ENCODE measurements around the gene IRS1. TPM values are rescaled to one million over a fixed set of nuclear protein-coding genes. Genes with fewer than 3 reads are reported as not detected.

IRS1 gene
- total and polyA plus RNA-seq, 2 of the 4 experiments (the other 2 are of a cell fraction) = 21.1 to 37.1 TPM

GRCh38 chr2:226687641-226688253 lies 111.9 kb downstream of the IRS1 start:
- H3K4me2 ChIP-seq (ENCODE audit: low read depth, low read length) = no peak overlapping the region
- no peak overlapping the region for H2AK5ac ChIP-seq (ENCODE audit: low read depth, low read length)
- ATAC-seq (ENCODE audit: low read depth) = no peak
- H4K91ac ChIP-seq (ENCODE audit: insufficient read depth, low read depth, low read length) = no peak overlapping the region
- ChIA-PET CTCF (no interaction called here), POLR2A (ENCODE audit: unreplicated experiment) (no interaction called here)
- no peak overlapping the region for H3K18ac ChIP-seq (ENCODE audit: low read depth, low read length)
- H3K36me3 ChIP-seq (ENCODE audit: control insufficient read depth, insufficient read depth, low read length) = no peaks in the 10 kb centered on the region
- intact Hi-C loops (cut with micrococcal nuclease) = no loop called here
- no peak overlapping the region for H3K23ac ChIP-seq (ENCODE audit: low read depth, low read length)
- dilution Hi-C loops (cut with HindIII; ENCODE audit: low sequenced_read_pairs, unreplicated experiment) = no loop called here
- no peak overlapping the region for H3K14ac ChIP-seq (replicated peaks; ENCODE audit: low read depth, low read length)
- in situ Hi-C loops (cut with MboI; ENCODE audit: low sequenced_read_pairs) = no loop called here
- H4K20me1 ChIP-seq (ENCODE audit: insufficient read depth, low read length) = no peaks in the 10 kb centered on the region
- no peaks in the 10 kb centered on the region for H3K9me1 ChIP-seq (ENCODE audit: insufficient read depth, low read length)
- no peak overlapping the region for H2BK120ac ChIP-seq (ENCODE audit: low read depth, low read length)
- peak; percentile 29 for DNase-seq
- no peak overlapping the region for H3K9ac ChIP-seq (ENCODE audit: low read depth, low read length)
- no CpG with 5 or more reads among the region's 2 CpGs for WGBS, 2 experiments (ENCODE audit: extremely low coverage in 2 of 2, insufficient read length in 1 of 2)
- no peak overlapping the region for H3K4me3 ChIP-seq (ENCODE audit: insufficient read depth, low read depth, low read length)
- no peaks in the 10 kb centered on the region for H3K79me1 ChIP-seq (ENCODE audit: low read depth in 1 of 2, low read length in 2 of 2)
- H3K4me1 ChIP-seq (ENCODE audit: control insufficient read depth, insufficient read depth, low read length) = peaks cover 6% of the 10 kb centered on the region
- H2BK15ac ChIP-seq (ENCODE audit: low read depth, low read length) = no peak overlapping the region
- no peak overlapping the region for H4K5ac ChIP-seq (ENCODE audit: low read depth, low read length)
- H2BK20ac ChIP-seq (ENCODE audit: low read depth, low read length) = no peak overlapping the region
- H2AK9ac ChIP-seq (replicated peaks; ENCODE audit: low read depth, low read length, poor library complexity) = no peak overlapping the region
- H3K9me3 ChIP-seq (ENCODE audit: control insufficient read depth, insufficient read depth, low read length) = no peaks in the 10 kb centered on the region
- TF ChIP-seq RFX5 (IDR thresholded peaks at IDR 0.05; ENCODE audit: low read depth, low read length) (no peak), RAD21 (IDR thresholded peaks at IDR 0.05; ENCODE audit: low read length) (no peak), POLR2A (IDR thresholded peaks at IDR 0.05; ENCODE audit: low read depth, low read length) (no peak), USF2 (IDR thresholded peaks at IDR 0.05; ENCODE audit: low read depth, low read length) (no peak), MAZ (IDR thresholded peaks at IDR 0.05; ENCODE audit: borderline replicate concordance, low read depth, low read length) (no peak), MXI1 (IDR thresholded peaks at IDR 0.05; ENCODE audit: borderline replicate concordance, low read depth, low read length) (no peak), SMC3 (IDR thresholded peaks at IDR 0.05; ENCODE audit: low read depth, low read length) (no peak), BHLHE40 (IDR thresholded peaks at IDR 0.05; ENCODE audit: low read depth, low read length) (no peak), MAFK (IDR thresholded peaks at IDR 0.05; ENCODE audit: low read depth, low read length) (no peak), CEBPB (IDR thresholded peaks at IDR 0.05; ENCODE audit: low read depth, low read length) (no peak)
- no peak overlapping the region for H3K56ac ChIP-seq (ENCODE audit: extremely low read depth, insufficient read depth, low read length)
- no peak overlapping the region for H2AFZ ChIP-seq (replicated peaks; ENCODE audit: low read length, poor library complexity)
- no peak overlapping the region for H3K27ac ChIP-seq (ENCODE audit: insufficient read depth, low read length)
- BruUV-seq (replicated peaks) = no TSS peak
- no peak overlapping the region for H3K4ac ChIP-seq (ENCODE audit: low read depth, low read length)
- H2BK5ac ChIP-seq (ENCODE audit: low read depth, low read length, poor library complexity, severe bottlenecking) = no peak overlapping the region
- no peak overlapping the region for H4K8ac ChIP-seq (ENCODE audit: low read depth in 2 of 2, low read length in 2 of 2)
- no peaks in the 10 kb centered on the region for H3K27me3 ChIP-seq (ENCODE audit: control insufficient read depth, insufficient read depth, low read length)

Measured in IMR-90 (cell line).